ENCODE measurements around the gene SLC37A4. TPM values are rescaled to one million over a fixed set of nuclear protein-coding genes. Genes with fewer than 3 reads are reported as not detected.
"Not testable (repeated sequence)": the region's sequence is repeated elsewhere in the genome, so short reads cannot be mapped to it uniquely, and the experiment has no call there.

SLC37A4 gene
- total and polyA plus RNA-seq, 10 of the 15 experiments (the other 5 are each of a cell fraction or from before 2014, with no cell fraction given): 11.6 to 29.7 (median 20.4) TPM

DNA sequence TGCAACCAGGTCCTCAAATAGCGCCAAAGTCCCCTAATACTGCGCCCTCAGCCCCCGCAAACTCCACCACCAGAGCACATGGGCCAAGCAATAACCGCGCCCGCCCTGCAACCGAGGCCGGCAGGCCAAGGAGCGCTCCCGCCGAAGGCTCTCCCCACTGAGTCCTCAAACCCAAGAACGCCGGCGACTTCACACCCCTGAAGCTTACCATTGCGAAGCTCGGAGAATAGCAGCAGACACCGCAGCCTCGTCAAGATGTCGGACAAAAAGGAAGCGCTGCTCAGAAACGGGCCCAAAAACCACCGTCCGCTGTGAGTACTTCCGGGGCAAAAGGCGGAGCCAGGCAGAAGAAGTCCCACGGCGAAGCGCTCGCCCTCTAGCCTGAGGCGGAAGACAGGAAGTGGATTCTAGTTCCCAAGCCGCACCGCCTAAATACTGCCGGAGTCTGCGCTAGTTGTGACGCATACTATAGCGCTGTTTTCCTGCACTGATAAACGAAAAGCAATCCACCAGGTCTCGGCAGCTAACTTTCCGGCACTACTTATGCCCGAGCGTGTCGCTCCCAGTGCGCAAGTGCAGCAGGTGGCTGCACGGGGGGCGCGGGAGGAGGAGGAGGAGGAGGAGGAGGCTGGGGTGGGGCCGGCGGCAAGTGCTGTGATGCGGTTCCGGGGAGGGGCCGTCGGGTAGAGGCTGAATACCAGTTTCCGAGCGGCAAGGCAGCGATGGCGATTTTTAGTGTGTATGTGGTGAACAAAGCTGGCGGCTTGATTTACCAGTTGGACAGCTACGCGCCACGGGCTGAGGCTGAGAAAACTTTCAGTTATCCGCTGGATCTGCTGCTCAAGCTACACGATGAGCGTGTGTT is 12.4 kb downstream of the SLC37A4 start, which contains the start of the genes RPS25 and TRAPPC4 (continued):
- TF ChIP-seq SUPT20H (IDR thresholded peaks at IDR 0.05; ENCODE audit: borderline replicate concordance, control insufficient read depth, low read depth, low read length): no peak
- TF ChIP-seq FOS (IDR thresholded peaks at IDR 0.05; ENCODE audit: borderline replicate concordance, extremely low read depth, insufficient read length): no peak
- no peak for TF ChIP-seq YBX1 (IDR thresholded peaks at IDR 0.05)
- no peak for TF ChIP-seq NFIC (IDR thresholded peaks at IDR 0.05; ENCODE audit: low read depth, low read length)
- no peak for TF ChIP-seq USF1 (IDR thresholded peaks at IDR 0.05; ENCODE audit: borderline replicate concordance, extremely low read length, insufficient read depth, low read depth, low read length)
- TF ChIP-seq GATAD2B (conservative IDR thresholded peaks at IDR 0.05; ENCODE audit: low read depth): peak; percentile 28
- TF ChIP-seq, protein P1, sequence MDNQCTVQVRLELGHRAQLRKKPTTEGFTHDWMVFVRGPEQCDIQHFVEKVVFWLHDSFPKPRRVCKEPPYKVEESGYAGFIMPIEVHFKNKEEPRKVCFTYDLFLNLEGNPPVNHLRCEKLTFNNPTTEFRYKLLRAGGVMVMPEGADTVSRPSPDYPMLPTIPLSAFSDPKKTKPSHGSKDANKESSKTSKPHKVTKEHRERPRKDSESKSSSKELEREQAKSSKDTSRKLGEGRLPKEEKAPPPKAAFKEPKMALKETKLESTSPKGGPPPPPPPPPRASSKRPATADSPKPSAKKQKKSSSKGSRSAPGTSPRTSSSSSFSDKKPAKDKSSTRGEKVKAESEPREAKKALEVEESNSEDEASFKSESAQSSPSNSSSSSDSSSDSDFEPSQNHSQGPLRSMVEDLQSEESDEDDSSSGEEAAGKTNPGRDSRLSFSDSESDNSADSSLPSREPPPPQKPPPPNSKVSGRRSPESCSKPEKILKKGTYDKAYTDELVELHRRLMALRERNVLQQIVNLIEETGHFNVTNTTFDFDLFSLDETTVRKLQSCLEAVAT (IDR thresholded peaks at IDR 0.05): peak; percentile 88; the same call in 1 of the 2 replicates
- TF ChIP-seq KDM1A (IDR thresholded peaks at IDR 0.05; ENCODE audit: borderline replicate concordance): no peak
- TF ChIP-seq MYC (IDR thresholded peaks at IDR 0.05; ENCODE audit: insufficient read depth, insufficient read length, insufficient replicate concordance, low read length, severe bottlenecking): peak; percentile 82
- TF ChIP-seq RELA (IDR thresholded peaks at IDR 0.05; ENCODE audit: borderline replicate concordance, partially characterized antibody): peak; percentile 35

- H3K9me3 ChIP-seq (replicated peaks; ENCODE audit: control insufficient read depth, insufficient read depth, low read length); H3K4me1 ChIP-seq (ENCODE audit: control insufficient read depth, insufficient read depth, low read length); H4K20me1 ChIP-seq (ENCODE audit: control insufficient read depth, insufficient read depth); BruUV-seq (replicated peaks); ATAC-seq; DNase-seq (ENCODE audit: low read depth, low spot score); in situ Hi-C loops (cut with MboI); H3K27me3 ChIP-seq (replicated peaks in 1 of 2; ENCODE audit: control insufficient read depth in 2 of 2, insufficient read depth in 2 of 2, low read length in 1 of 2); FAIRE-seq; RAD21 ChIA-PET (ENCODE audit: unreplicated experiment); H2AFZ ChIP-seq (ENCODE audit: control insufficient read depth, low read depth, low read length): not testable (repeated sequence)
- H3K9ac ChIP-seq (ENCODE audit: control insufficient read depth, insufficient read depth, low read length): peak overlapping the region; percentile 87
- peaks cover 53% of the 10 kb centered on the region for H3K79me2 ChIP-seq (ENCODE audit: control insufficient read depth, insufficient read depth, low read length)
- H3K27ac ChIP-seq (ENCODE audit: control insufficient read depth, insufficient read depth): peak overlapping the region; percentile 82
- H3K4me2 ChIP-seq (ENCODE audit: control insufficient read depth, insufficient read depth): peak overlapping the region; percentile 91
- peaks cover 13 to 28% of the 10 kb centered on the region in 2 experiments for H3K36me3 ChIP-seq (ENCODE audit: control insufficient read depth in 2 of 2, insufficient read depth in 2 of 2, low read length in 1 of 2)
- peak overlapping the region; percentile 96 for H3K4me3 ChIP-seq
- POLR2A ChIA-PET: interaction anchor here (0.6 to 2.6 kb wide), 10 partner anchors 10 to 187 kb away, joined by 3 to 13 read pairs (median 4); partner anchors contain the start of genes CENATAC and VPS11
- SMC1A ChIA-PET (ENCODE audit: uncharacterized antibody, unreplicated experiment): interaction anchor here (1.4 to 6.4 kb wide), 3 partner anchors 12 to 67 kb away, joined by 3 to 40 read pairs (median 26); partner anchors contain the start of genes CENATAC, HMBS and SLC37A4
- intact Hi-C loops (cut with micrococcal nuclease; ENCODE audit: unreplicated experiment): loop anchor here (5.0 kb wide), 1 partner anchor 85 kb away; the partner anchor contains the start of gene DPAGT1
- CTCF ChIA-PET: interaction anchor here (1.0 kb wide), 1 partner anchor 189 kb away, joined by 3 read pairs; the partner anchor contains the start of gene CBL
- 2% methylated on average over 10 of the region's 10 CpGs for WGBS (ENCODE audit: insufficient coverage, insufficient replicate concordance, low lambda C conversion rate, missing lambda C conversion rate)
These were observed 13.3 kb downstream of the SLC37A4 start for GRCh38 chr11:119017377-119017776.
